RWPE2 (cell line): ENCODE results near the gene NBPF12.
"Not testable (repeated sequence)": the region's sequence is repeated elsewhere in the genome, so short reads cannot be mapped to it uniquely, and the experiment has no call there.

ENCODE experiments used
- ATAC-seq: fragments of 200-7000 bp; cut with Tn5 transposase; 3 replicates; pipeline ENCODE4 v1.9.1; 2021; ENCODE audit warnings: low read depth
- DNase-seq: peaks from one replicate; pipeline ENCODE4 v3.0.0-alpha.2; 2020; ENCODE audit warnings: low spot score
- H3K27ac ChIP-seq: fragments of 450-650 bp; 2 replicates; pipeline ENCODE4 v1.5.1; 2017; ENCODE audit warnings: mild to moderate bottlenecking; ENCODE audit not compliant: poor library complexity, severe bottlenecking
- H3K27me3 ChIP-seq: fragments of 250-450 bp; sonication (Bioruptor Pico); 2 replicates; pipeline ENCODE4 v1.5.1; 2021; ENCODE audit warnings: mild to moderate bottlenecking, moderate library complexity; ENCODE audit not compliant: insufficient read depth, poor library complexity, severe bottlenecking
- H3K36me3 ChIP-seq: fragments of 250-450 bp; sonication (Bioruptor Pico); 2 replicates; pipeline ENCODE4 v1.5.1; 2020; ENCODE audit warnings: low read depth, mild to moderate bottlenecking, moderate library complexity
- H3K4me1 ChIP-seq: fragments of 250-450 bp; sonication (Bioruptor Pico); 2 replicates; pipeline ENCODE4 v1.5.1; 2021; ENCODE audit warnings: mild to moderate bottlenecking, moderate library complexity; ENCODE audit not compliant: insufficient read depth, poor library complexity, severe bottlenecking
- H3K4me3 ChIP-seq: fragments of 250-450 bp; sonication (Bioruptor Pico); 2 replicates; pipeline ENCODE4 v1.5.1; 2021; ENCODE audit warnings: mild to moderate bottlenecking, moderate library complexity; ENCODE audit not compliant: severe bottlenecking
- H3K9me3 ChIP-seq: fragments of 250-450 bp; sonication (Bioruptor Pico); 2 replicates; pipeline ENCODE4 v1.5.1; 2021; ENCODE audit warnings: mild to moderate bottlenecking, moderate library complexity; ENCODE audit not compliant: severe bottlenecking
- CTCF ChIP-seq: fragments of 450-650 bp; IDR thresholded peaks from one replicate; pipeline ENCODE4 v1.5.1; 2017; ENCODE audit warnings: mild to moderate bottlenecking, moderate library complexity; ENCODE audit not compliant: poor library complexity, severe bottlenecking

Gene NBPF12

DNA sequence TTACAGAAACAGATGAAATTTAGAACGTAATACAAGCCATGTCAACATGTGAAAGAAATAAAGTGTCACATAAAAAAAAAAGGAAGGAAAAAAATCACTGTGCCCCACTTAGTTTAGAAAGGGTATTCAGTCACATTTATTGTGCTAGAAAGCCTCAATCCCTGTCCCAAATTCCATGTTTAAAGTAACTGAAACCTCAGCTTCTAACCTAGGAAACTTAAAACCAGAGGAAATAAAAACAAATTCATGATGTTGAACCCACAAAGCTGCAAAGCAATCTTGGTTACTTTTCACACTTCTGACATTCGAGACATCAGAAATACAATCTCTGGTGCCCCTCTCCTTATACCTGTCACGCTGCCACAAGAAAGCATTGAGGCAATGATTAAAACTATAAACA, 101.8 kb downstream of the NBPF12 start:
- Histone ChIP-seq H3K27me3 (no peaks in the 10 kb centered on the region), H3K9me3 (no peaks in the 10 kb centered on the region), H3K4me1 (no peaks in the 10 kb centered on the region), H3K27ac (no peak overlapping the region), H3K4me3 (no peak overlapping the region), H3K36me3 (no peaks in the 10 kb centered on the region)
- ATAC-seq (no peak), DNase-seq (no peak)
- no peak for TF ChIP-seq CTCF

GRCh38 chr1:147042891-147043290, 104.8 kb downstream of the NBPF12 start:
- H3K4me1 ChIP-seq, result peaks cover 15% of the 10 kb centered on the region
- H3K36me3 ChIP-seq, H3K4me3 ChIP-seq, H3K27me3 ChIP-seq, DNase-seq, H3K9me3 ChIP-seq, ATAC-seq, H3K27ac ChIP-seq: not testable (repeated sequence)

- H3K9me3 ChIP-seq, ATAC-seq, DNase-seq, H3K27me3 ChIP-seq, H3K36me3 ChIP-seq, H3K27ac ChIP-seq, H3K4me3 ChIP-seq: not testable (repeated sequence)
- peaks cover 17% of the 10 kb centered on the region for H3K4me1 ChIP-seq
Measured at GRCh38 chr1:147044511-147044910, 106.4 kb downstream of the NBPF12 start.
